Heart right ventricle (tissue), 16 donors: Measurements from ENCODE around the gene SNX1. TPM values are rescaled to one million over a fixed set of nuclear protein-coding genes. Genes with fewer than 3 reads are reported as not detected.
A peak's percentile ranks its signal among the peaks of the same experiment; 100 is the strongest.
"Not testable (repeated sequence)": the region's sequence is repeated elsewhere in the genome, so short reads cannot be mapped to it uniquely, and the experiment has no call there.

Experiments
- ATAC-seq, 8 donors: fragments of 200-7000 bp; cut with Tn5 transposase; one replicate each; pipeline ENCODE4 v1.9.1; 2020; ENCODE audit warnings: mild to moderate bottlenecking in 8 of 8, moderate library complexity in 8 of 8, moderate number of reproducible peaks in 1 of 8
- DNase-seq, 2 donors: peaks; one replicate each; pipeline ENCODE4 v3.0.0-alpha.2; 2020
- H3K27ac ChIP-seq, 10 donors: fragments of 200-600 bp; sonication (generic) in 2 of 10; one replicate each; pipeline versions ENCODE4 v1.5.0 to v1.8.0; 2020 to 2022; ENCODE audit warnings: mild to moderate bottlenecking in 3 of 10
- H3K27me3 ChIP-seq, 7 donors: fragments of 200-600 bp; one replicate each; pipeline ENCODE4 v1.8.0; 2021 to 2022; ENCODE audit warnings: mild to moderate bottlenecking in 2 of 7
- H3K36me3 ChIP-seq, 9 donors: fragments of 200-600 bp; sonication (generic) in 1 of 9; one replicate each; pipeline versions ENCODE4 v1.5.0 to v1.8.0; 2020 to 2022; ENCODE audit warnings: mild to moderate bottlenecking in 2 of 9
- H3K4me1 ChIP-seq, 9 donors: fragments of 200-600 bp; sonication (generic) in 1 of 9; one replicate each; pipeline versions ENCODE4 v1.5.0 to v1.8.0; 2020 to 2022; ENCODE audit warnings: mild to moderate bottlenecking in 4 of 9
- H3K4me3 ChIP-seq, 10 donors: fragments of 200-600 bp; sonication (generic) in 2 of 10; one replicate each; pipeline versions ENCODE4 v1.5.0 to v1.8.0; 2020 to 2022; ENCODE audit warnings: mild to moderate bottlenecking in 7 of 10, moderate library complexity in 2 of 10
- H3K9me3 ChIP-seq, 11 donors: fragments of 200-600 bp in 10 of 11; sonication (generic) in 2 of 11; one replicate each; pipeline versions ENCODE4 v1.5.0 to v1.8.0; 2013 to 2022; ENCODE audit warnings: mild to moderate bottlenecking in 2 of 11, control low read depth in 1 of 11, moderate library complexity in 1 of 11
- WGBS, 2 donors: extraction: QIAGEN DNeasy Blood & Tissue Kit; methylation state at CpG; one replicate each; pipeline ENCODE4 v1.1.7; 2013; ENCODE audit warnings: inconsistent platforms in 1 of 2; 5-methylcytosine and 5-hydroxymethylcytosine counted together
- intact Hi-C, 10 donors: fragments of 100-400 bp; cut with DNase I; formaldehyde crosslinking; loops; one replicate each; pipeline versions ENCODE4 v1.11.1 to v1.14.2; 2022
- polyA plus RNA-seq, 2 donors: library from polyadenylated mRNA; stranded (reverse); fragments of 200-250 nt; gene quantifications; one replicate each; pipeline ENCODE4 v1.2.3, GENCODE V29; 2013
- total RNA-seq, 10 donors: library from RNA; stranded (reverse); fragmentation: NEBNext Ultra II Directional in 3 of 10; extraction: Animal tissue kit (Norgen Biotek cat#: 25700) in 3 of 10; gene quantifications; one replicate each; pipeline versions ENCODE4 v1.2.1 to v1.2.4, GENCODE V29; 2021 to 2023
- TF ChIP-seq, protein P1 (sequence below), 9 donors: fragments of 200-600 bp; sonication (generic) in 2 of 9; IDR thresholded peaks; one replicate each; pipeline versions ENCODE4 v1.5.0 to v1.8.0; 2021 to 2022; ENCODE audit warnings: antibody characterized with exemption in 9 of 9, mild to moderate bottlenecking in 5 of 9, moderate library complexity in 1 of 9
- donor health status: Arrhythmogenic right ventricular cardiomyopathy.
- donor health status: ischemic (EF 13 %, LVEDD 7.1; RV severe dilation, severe dysfunction).
- donor health status: healthy with polysubstance abuse.
- donor health status: DM: no; HTN: yes; CAD: no.
- donor health status: DM: no; HTN: no; CAD: no.
- donor health status: ischemic (EF 25% LVEDD 6.9; RV normal size, moderate dysfunction).
- donor health status: ischemic (EF 25% LVEDD 5.7; RV mildly dilated, moderate dysfunction).
- donor health status: healthy.
- donor health status: DM: yes; HTN: yes; CAD: no.
- donor health status: Ischemic cardiomyopathy.
- donor health status: ischemic (EF 35%, LVEDD 5.7; RV mildly dilated, moderate dysfunction).
- donor health status: nonischemic (EF 11% LVEDD 7.7; RV severe dilation, severe dysfunction).
- donor health status: DM: yes; HTN: yes; CAD: no.
- donor health status: PGD.
- donor health status: ischemic (EF 29% LVEDD 5.4; RV normal size, mild dysfunction).
- donor health status: nonischemic (EF 23%, LVEDD 6.1; RV moderate dilation, normal function).

Gene SNX1
- total and polyA plus RNA-seq, 12 donors, result 44.9 to 110 (median 88.7) TPM

DNA sequence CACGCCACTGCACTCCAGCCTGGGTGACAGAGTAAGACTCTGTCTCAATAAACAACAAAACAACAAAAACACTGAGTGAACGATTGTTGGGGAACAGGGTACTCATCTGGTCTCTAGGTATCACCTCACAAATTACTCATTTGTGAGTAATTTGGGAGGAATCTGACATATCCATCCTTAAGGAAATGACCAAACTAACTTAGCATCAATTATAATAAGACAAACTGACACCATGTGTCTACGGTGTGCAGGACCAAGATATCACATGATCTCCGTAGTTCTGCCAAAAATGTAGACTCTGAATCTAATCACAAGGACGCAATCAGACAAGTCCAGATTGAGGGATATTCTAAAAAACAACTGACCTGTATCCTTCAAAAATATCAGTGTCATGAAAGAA is 37.5 kb upstream of the SNX1 start:
- no peak overlapping the region for H3K27ac ChIP-seq
- WGBS, 2 donors, result 81 to 86% methylated on average over 5 of the region's 5 CpGs
- ATAC-seq, result no peak
- intact Hi-C loops, result no loop called here
- no peak for DNase-seq
- H3K4me3 ChIP-seq, result no peak overlapping the region
- no peaks in the 10 kb centered on the region for H3K36me3 ChIP-seq
- no peaks in the 10 kb centered on the region for H3K4me1 ChIP-seq
- TF ChIP-seq, protein P1, sequence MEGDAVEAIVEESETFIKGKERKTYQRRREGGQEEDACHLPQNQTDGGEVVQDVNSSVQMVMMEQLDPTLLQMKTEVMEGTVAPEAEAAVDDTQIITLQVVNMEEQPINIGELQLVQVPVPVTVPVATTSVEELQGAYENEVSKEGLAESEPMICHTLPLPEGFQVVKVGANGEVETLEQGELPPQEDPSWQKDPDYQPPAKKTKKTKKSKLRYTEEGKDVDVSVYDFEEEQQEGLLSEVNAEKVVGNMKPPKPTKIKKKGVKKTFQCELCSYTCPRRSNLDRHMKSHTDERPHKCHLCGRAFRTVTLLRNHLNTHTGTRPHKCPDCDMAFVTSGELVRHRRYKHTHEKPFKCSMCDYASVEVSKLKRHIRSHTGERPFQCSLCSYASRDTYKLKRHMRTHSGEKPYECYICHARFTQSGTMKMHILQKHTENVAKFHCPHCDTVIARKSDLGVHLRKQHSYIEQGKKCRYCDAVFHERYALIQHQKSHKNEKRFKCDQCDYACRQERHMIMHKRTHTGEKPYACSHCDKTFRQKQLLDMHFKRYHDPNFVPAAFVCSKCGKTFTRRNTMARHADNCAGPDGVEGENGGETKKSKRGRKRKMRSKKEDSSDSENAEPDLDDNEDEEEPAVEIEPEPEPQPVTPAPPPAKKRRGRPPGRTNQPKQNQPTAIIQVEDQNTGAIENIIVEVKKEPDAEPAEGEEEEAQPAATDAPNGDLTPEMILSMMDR (IDR thresholded peaks at IDR 0.05), result no peak
- H3K9me3 ChIP-seq, result peaks cover 0 to 4% (median 0%) of the 10 kb centered on the region in 11 donors
- no peaks in the 10 kb centered on the region for H3K27me3 ChIP-seq

DNA sequence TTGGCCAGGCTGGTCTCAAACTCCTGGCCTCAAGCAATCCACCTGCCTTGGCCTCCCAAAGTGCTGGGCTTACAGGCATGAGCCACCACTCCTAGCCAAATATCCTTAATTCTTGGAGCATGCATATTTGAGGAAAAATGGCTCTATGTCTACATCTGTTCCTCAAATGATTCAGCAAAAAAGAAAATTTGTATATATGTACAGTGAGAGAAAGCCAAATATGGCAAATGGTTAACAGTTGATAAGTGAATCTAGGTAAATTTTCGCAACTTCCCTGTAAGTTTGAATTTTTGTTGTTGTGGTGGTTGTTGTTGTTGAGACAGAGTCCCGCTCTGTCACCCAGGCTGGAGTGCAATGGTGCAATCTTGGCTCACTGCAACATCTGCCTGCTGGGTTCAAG is 36.7 kb upstream of the SNX1 start:
- H3K36me3 ChIP-seq, H3K27ac ChIP-seq, H3K4me1 ChIP-seq, H3K4me3 ChIP-seq, ATAC-seq, DNase-seq, H3K27me3 ChIP-seq, H3K9me3 ChIP-seq, intact Hi-C loops: not testable (repeated sequence)
- 92 to 96% methylated on average over 2 of the region's 2 CpGs for WGBS, 2 donors

DNA sequence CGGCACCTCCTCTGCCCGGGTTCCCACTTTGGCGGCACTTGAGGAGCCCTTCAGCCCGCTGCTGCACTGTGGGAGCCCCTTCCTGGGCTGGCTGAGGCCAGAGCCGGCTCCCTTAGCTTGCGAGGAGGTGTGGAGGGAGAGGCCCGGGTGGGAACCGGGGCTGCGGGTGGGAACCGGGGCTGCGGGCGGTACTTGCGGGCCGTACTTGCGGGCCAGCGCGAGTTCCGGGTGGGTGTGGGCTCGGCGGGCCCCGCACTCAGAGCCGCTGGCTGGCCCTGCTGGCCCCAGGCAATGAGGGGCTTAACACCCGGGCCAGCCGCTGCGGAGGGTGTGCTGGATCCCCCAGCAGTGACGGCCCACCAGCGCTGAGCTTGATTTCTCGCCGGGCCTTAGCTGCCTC is 35.1 kb upstream of the SNX1 start:
- Histone ChIP-seq H3K27ac (no peak overlapping the region), H3K27me3 (no peaks in the 10 kb centered on the region), H3K4me1 (no peaks in the 10 kb centered on the region), H3K36me3 (no peaks in the 10 kb centered on the region), H3K4me3 (no peak overlapping the region), H3K9me3 (peaks cover 0 to 4% (median 0%) of the 10 kb centered on the region in 11 donors)
- WGBS, 2 donors, result 96% methylated on average over 27 to 29 of the region's 29 CpGs
- DNase-seq (no peak), ATAC-seq (no peak)
- intact Hi-C loops, result loop anchor here in 1 of 10 donors (10.0 kb wide), 2 partner anchors 456 to 596 kb away; no protein-coding TSS in a partner anchor
- TF ChIP-seq, protein P1 (IDR thresholded peaks at IDR 0.05), result no peak

DNA sequence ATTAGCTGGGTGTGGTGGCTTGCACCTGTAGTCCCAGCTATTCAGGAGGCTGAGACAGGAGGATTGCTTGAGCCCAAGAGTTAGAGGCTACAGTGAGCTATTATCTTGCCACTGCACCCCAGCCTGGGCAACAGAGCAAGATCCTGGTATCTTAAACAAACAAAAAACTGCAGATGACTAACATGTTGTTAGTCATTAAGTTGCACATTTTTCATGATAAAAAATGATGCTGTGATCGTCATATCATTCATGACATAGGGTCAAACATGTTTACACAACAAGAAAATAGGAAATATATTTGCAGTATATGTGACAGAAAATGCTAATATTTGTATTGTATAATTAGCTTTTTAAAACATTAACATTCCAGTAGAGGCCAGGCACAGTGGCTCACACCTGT is 29.3 kb upstream of the SNX1 start:
- intact Hi-C loops, result loop anchor here in 9 of 10 donors (2.0 to 10.0 kb wide), 7 partner anchors 176 to 602 kb away; no protein-coding TSS in a partner anchor
- no peak for ATAC-seq
- H3K27ac ChIP-seq, result no peak overlapping the region

DNA sequence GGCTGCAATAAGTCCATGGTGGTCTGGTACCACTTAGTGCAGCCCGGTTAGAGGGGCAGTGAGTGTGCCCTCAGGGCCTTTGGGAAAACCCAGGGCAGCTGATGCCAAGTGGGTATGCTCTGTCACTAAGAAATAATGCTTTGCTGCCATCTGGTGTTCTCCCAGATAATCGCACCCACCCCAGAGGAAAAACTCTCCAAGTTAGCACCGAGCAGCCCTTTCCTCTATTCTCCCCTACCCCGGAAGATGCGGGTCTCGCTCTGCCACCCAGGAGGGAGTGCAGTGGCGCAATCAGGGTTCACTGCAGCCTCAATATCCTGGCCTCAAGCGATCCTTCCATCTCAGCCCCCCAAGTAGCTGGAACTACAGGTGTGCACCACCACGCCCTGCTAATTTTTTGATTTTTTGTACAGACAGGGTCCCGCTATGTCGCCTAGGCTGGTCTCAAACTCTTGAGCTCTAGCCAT is 28.2 kb upstream of the SNX1 start:
- DNase-seq, result peak; percentile 19 to 55
- no peaks in the 10 kb centered on the region for H3K27me3 ChIP-seq
- TF ChIP-seq, protein P1 (IDR thresholded peaks at IDR 0.05), result peak; percentile 74 to 90 (median 85)
- ATAC-seq, result peak; percentile 63 to 86 (median 78)
- peaks cover 0 to 47% (median 27%) of the 10 kb centered on the region in 9 donors for H3K4me1 ChIP-seq
- WGBS, 2 donors, result 25 to 27% methylated on average over 11 of the region's 11 CpGs
- no peak overlapping the region for H3K27ac ChIP-seq
- peaks cover 0 to 14% (median 5%) of the 10 kb centered on the region in 9 donors for H3K36me3 ChIP-seq
- H3K9me3 ChIP-seq, result no peaks in the 10 kb centered on the region
- no peak overlapping the region for H3K4me3 ChIP-seq
- intact Hi-C loops, result loop anchor here (1.0 to 10.0 kb wide), 9 partner anchors 177 to 603 kb away; no protein-coding TSS in a partner anchor

More for the DNA sequence above, 29.3 kb upstream of the SNX1 start:
- TF ChIP-seq, protein P1 (IDR thresholded peaks at IDR 0.05), result no peak
- Histone ChIP-seq H3K9me3 (no peaks in the 10 kb centered on the region), H3K27me3 (no peaks in the 10 kb centered on the region), H3K36me3 (peaks cover 0 to 3% (median 0%) of the 10 kb centered on the region in 9 donors), H3K4me1 (peaks cover 0 to 36% (median 20%) of the 10 kb centered on the region in 9 donors), H3K4me3 (no peak overlapping the region)
- no peak for DNase-seq
- WGBS, 2 donors, result 83 to 84% methylated on average over 1 of the region's 1 CpG
